GM12878 (cell line): ENCODE data around the gene IL16.

Experiments
- BCL11A ChIP-seq: IDR thresholded peaks from 2 replicates; pipeline ENCODE4 v1.6.1; 2011; ENCODE audit warnings: low read depth, low read length
- CBX5 ChIP-seq: sonication (generic); IDR thresholded peaks from 2 replicates; pipeline ENCODE4 v1.6.1; 2016; ENCODE audit warnings: low read depth, moderate library complexity, mild to moderate bottlenecking, inconsistent platforms
- EZH2 ChIP-seq: IDR thresholded peaks from 2 replicates; pipeline ENCODE4 v1.6.1; 2012; ENCODE audit warnings: low read depth, mild to moderate bottlenecking, control low read depth, inconsistent platforms, low read length, borderline replicate concordance; ENCODE audit not compliant: control insufficient read depth
- MTA2 ChIP-seq: fragments of 450-650 bp; IDR thresholded peaks from 2 replicates; pipeline ENCODE4 v1.6.1; 2016; ENCODE audit warnings: low read depth, mild to moderate bottlenecking, moderate library complexity
- POLR2A ChIP-seq: IDR thresholded peaks from 2 replicates; pipeline ENCODE4 v1.6.1; 2011; ENCODE audit warnings: low read depth, mild to moderate bottlenecking, low read length
- RCOR1 ChIP-seq: conservative IDR thresholded peaks from 2 replicates; pipeline ENCODE4 v1.6.1; 2012; ENCODE audit warnings: low read depth, low read length, improper control_type of control experiment
- STAT3 ChIP-seq: IDR thresholded peaks from 2 replicates; pipeline ENCODE4 v1.6.1; 2011; ENCODE audit warnings: low read depth, low read length, improper control_type of control experiment
- TF ChIP-seq, protein P1 (sequence below), 3 experiments: IDR thresholded peaks in 2 of 3; conservative IDR thresholded peaks in 1 of 3; 2 replicates each; pipeline ENCODE4 v1.5.1; 2011; ENCODE audit warnings: low read depth in 3 of 3, low read length in 3 of 3, mild to moderate bottlenecking in 3 of 3, control low read depth in 2 of 3, moderate library complexity in 2 of 3, inconsistent platforms in 1 of 3, mixed read lengths in 1 of 3; ENCODE audit not compliant: control insufficient read depth in 2 of 3, insufficient read depth in 1 of 3; ENCODE audit errors: extremely low read depth in 1 of 3
- TF ChIP-seq, protein P2 (sequence below): fragments of 450-650 bp; IDR thresholded peaks from 2 replicates; pipeline ENCODE4 v1.6.1; 2017; ENCODE audit warnings: mild to moderate bottlenecking, moderate library complexity
- TF ChIP-seq, protein P3 (sequence below): IDR thresholded peaks from 2 replicates; pipeline ENCODE4 v1.6.1; 2011; ENCODE audit warnings: mild to moderate bottlenecking, low read depth, low read length, moderate library complexity; ENCODE audit not compliant: insufficient replicate concordance

DNA sequence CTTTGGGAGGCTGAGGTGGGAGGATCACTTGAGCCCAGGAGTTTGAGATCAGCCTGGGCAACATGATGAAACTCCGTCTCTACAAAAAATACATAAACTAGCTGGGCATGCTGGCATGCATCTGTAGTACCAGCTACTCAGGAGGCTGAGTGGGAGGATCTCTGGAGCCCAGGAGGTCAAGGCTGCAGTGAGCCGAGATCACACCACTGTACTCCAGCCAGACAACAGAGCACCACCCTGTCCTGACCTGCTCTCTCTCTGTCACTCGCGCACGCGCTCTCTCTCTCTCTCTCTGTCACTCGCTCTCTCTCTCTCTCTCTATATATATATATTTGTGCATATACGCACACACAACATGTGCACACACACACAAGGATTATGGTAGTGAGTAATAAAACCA, 61.8 kb downstream of the IL16 start:
- TF ChIP-seq, protein P1, sequence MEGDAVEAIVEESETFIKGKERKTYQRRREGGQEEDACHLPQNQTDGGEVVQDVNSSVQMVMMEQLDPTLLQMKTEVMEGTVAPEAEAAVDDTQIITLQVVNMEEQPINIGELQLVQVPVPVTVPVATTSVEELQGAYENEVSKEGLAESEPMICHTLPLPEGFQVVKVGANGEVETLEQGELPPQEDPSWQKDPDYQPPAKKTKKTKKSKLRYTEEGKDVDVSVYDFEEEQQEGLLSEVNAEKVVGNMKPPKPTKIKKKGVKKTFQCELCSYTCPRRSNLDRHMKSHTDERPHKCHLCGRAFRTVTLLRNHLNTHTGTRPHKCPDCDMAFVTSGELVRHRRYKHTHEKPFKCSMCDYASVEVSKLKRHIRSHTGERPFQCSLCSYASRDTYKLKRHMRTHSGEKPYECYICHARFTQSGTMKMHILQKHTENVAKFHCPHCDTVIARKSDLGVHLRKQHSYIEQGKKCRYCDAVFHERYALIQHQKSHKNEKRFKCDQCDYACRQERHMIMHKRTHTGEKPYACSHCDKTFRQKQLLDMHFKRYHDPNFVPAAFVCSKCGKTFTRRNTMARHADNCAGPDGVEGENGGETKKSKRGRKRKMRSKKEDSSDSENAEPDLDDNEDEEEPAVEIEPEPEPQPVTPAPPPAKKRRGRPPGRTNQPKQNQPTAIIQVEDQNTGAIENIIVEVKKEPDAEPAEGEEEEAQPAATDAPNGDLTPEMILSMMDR (IDR thresholded peaks at IDR 0.05 in 2 of 3, conservative IDR thresholded peaks at IDR 0.05 in 1 of 3; ENCODE audit: control insufficient read depth in 2 of 3, extremely low read depth in 1 of 3, insufficient read depth in 1 of 3, low read depth in 3 of 3, low read length in 3 of 3): no peak
- TF ChIP-seq BCL11A (no peak), MTA2 (no peak), STAT3 (no peak), POLR2A (no peak), CBX5 (no peak), RCOR1 (no peak), EZH2 (no peak)
- TF ChIP-seq, protein P2, sequence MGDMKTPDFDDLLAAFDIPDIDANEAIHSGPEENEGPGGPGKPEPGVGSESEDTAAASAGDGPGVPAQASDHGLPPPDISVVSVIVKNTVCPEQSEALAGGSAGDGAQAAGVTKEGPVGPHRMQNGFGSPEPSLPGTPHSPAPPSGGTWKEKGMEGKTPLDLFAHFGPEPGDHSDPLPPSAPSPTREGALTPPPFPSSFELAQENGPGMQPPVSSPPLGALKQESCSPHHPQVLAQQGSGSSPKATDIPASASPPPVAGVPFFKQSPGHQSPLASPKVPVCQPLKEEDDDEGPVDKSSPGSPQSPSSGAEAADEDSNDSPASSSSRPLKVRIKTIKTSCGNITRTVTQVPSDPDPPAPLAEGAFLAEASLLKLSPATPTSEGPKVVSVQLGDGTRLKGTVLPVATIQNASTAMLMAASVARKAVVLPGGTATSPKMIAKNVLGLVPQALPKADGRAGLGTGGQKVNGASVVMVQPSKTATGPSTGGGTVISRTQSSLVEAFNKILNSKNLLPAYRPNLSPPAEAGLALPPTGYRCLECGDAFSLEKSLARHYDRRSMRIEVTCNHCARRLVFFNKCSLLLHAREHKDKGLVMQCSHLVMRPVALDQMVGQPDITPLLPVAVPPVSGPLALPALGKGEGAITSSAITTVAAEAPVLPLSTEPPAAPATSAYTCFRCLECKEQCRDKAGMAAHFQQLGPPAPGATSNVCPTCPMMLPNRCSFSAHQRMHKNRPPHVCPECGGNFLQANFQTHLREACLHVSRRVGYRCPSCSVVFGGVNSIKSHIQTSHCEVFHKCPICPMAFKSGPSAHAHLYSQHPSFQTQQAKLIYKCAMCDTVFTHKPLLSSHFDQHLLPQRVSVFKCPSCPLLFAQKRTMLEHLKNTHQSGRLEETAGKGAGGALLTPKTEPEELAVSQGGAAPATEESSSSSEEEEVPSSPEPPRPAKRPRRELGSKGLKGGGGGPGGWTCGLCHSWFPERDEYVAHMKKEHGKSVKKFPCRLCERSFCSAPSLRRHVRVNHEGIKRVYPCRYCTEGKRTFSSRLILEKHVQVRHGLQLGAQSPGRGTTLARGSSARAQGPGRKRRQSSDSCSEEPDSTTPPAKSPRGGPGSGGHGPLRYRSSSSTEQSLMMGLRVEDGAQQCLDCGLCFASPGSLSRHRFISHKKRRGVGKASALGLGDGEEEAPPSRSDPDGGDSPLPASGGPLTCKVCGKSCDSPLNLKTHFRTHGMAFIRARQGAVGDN: no peak
- TF ChIP-seq, protein P3, sequence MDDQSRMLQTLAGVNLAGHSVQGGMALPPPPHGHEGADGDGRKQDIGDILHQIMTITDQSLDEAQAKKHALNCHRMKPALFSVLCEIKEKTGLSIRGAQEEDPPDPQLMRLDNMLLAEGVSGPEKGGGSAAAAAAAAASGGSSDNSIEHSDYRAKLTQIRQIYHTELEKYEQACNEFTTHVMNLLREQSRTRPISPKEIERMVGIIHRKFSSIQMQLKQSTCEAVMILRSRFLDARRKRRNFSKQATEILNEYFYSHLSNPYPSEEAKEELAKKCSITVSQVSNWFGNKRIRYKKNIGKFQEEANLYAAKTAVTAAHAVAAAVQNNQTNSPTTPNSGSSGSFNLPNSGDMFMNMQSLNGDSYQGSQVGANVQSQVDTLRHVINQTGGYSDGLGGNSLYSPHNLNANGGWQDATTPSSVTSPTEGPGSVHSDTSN: no peak
